M059J (cell line): Measurements from ENCODE around the gene BTRC. TPM values are rescaled to one million over a fixed set of nuclear protein-coding genes. Genes with fewer than 3 reads are reported as not detected.
"Not testable (repeated sequence)": the region's sequence is repeated elsewhere in the genome, so short reads cannot be mapped to it uniquely, and the experiment has no call there.

Experiments used
- DNase-seq: peaks from one replicate; pipeline ENCODE4 v3.0.0-alpha.2; 2012; ENCODE audit warnings: low read depth
- total RNA-seq: library from RNA; depleted of rRNA; stranded (reverse); fragments of >200 nt; shearing (Covaris generic); gene quantifications from 2 replicates; pipeline ENCODE4 v1.2.3, GENCODE V29; 2014; rRNA removed

BTRC gene
- total RNA-seq: 6.4 and 11.4 TPM in 2 replicates

DNA sequence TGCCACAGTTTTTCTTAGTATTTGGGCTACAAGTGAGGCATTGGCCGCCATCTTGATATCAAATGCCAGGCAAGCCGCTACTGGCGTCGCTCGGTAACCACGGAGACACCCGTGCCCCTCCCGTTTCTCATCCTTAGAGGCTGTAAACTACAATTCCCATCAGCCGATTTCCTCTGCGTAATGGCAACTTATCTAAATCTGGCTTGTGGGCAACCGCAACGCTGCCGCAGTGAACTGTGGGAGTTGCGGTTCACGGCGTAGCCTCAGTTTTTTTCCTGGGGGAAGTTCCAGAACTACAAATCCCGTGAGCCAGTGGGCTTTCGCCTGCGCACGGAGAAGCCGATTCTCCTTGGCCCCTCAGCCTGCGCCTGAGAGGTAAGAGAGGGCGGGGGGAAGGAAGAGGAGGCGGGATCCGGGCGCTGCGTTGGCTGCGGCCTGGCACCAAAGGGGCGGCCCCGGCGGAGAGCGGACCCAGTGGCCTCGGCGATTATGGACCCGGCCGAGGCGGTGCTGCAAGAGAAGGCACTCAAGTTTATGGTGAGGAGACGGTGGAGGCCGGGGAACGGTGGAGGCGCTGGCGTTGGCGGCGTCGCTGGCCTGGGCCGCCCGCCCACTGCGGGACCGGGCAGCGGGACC, at the start of gene BTRC:
Gene BTRC (plus strand): TSS at position 474 of the 636 bp plus-strand sequence. CDS start 16 bp downstream, at position 490.
- DNase-seq: peak; percentile 99

DNA sequence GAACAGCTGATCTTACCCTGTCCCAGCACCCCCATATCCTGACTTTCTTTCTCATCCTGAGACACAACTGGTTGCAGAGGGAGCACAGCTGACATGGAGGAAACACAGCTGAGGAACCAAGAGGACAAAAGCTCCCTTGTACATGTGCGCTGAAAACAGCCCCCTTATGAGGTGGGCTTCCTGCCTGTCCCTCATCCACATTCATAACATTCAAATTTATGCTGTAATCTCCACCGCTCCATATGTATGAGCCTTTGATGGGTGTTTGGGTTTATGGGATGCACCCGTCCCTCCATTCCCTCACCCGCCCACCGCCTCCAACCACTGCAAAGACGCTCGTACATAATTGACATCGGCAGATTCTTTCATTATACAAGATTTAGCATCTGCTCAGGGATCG, 49.6 kb upstream of the BTRC start:
- DNase-seq: no peak

DNA sequence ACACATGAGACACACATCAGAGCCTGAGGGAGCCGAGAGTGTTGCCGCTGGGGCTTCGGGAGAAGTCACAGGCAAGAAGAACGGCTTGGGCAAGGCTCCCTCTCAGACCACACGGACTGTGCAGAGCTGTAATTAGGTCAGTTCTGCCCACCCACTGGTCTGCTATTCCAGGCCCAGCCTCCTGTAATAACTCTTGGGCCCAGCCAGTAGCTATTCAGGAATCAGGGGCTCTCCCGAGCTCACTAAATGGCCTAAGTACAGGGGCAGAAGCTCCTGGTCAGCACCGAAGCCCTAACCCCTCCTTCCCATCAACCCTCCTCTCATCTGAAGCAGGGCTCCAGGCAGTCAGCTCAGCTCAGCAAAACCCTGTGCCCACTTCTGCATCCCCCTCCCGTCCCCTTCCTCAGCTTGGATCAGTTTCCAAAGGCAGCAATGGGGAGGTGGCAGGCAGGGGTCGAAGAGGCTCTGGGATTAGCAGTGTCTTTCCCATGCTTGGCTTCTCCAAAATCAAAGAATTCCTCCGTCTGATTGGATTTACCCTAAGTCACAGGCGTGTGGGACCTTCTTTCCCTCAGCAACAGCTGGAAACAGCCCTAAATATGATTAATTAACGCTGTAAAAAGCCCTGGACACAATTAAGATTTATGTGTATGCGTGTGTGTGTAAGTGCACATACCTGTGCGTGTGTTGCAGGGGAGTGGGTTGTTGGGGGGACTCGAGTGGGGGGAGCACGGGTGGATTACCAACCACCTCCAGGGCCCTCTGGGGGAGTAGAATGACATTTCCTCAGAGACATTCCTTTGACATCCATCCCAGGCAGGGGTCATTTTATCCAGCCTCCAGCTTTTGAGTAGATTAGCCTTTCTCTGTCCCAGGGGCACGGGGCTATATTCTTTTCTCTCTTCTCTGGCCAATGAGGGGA, 48.4 kb upstream of the BTRC start:
- no peak for DNase-seq

DNA sequence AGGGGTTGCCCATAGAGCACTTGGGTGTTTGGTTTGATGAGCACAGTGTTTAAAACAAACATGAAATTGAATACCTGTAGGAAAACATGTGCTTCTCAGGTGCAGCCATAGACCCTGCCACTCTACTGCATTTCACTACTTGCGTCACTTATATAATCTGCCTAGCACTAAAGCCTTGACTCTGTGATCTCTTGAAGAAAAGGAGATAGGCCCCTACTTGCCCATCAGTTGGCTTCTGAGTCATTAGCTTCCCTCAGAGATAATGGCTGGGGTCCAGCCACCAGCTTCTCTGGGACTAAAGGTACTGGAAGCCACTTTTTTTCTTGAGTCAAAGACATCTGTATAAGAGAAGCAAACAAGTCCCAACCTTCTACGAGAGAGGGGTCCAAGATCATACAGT, 45.9 kb upstream of the BTRC start:
- DNase-seq: no peak

DNA sequence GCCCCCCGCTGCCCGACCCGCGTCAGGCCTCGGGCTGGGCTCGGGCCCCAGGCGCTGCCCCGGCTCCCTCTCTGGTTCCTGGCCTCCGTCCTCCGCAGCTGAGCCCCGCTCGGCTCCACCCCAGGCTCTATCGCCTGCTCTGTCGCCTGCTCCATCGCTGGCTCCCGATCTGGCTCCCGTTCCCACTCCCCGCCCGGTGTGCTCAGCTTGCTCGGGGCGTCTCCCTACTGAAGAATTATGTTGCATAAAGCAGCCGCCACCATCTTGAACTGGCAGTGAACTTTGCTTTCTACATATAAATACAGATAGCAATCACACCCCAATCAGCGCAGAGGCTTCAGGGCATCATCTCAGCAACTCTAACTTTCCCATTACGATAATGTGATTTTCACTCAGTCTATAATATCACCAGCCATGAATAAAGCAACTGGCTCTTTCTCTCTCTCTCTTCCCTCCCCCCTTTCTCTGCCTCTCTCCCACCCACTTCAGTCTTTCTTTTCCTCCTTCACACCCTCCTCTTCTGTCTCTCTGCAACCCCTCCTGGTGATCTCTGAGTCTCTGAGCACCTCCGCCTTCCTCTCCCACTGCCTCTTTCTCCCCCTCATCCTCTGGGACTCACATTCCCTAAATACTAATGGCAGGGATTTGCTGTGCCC, 43.3 kb upstream of the BTRC start:
- DNase-seq: no peak

DNA sequence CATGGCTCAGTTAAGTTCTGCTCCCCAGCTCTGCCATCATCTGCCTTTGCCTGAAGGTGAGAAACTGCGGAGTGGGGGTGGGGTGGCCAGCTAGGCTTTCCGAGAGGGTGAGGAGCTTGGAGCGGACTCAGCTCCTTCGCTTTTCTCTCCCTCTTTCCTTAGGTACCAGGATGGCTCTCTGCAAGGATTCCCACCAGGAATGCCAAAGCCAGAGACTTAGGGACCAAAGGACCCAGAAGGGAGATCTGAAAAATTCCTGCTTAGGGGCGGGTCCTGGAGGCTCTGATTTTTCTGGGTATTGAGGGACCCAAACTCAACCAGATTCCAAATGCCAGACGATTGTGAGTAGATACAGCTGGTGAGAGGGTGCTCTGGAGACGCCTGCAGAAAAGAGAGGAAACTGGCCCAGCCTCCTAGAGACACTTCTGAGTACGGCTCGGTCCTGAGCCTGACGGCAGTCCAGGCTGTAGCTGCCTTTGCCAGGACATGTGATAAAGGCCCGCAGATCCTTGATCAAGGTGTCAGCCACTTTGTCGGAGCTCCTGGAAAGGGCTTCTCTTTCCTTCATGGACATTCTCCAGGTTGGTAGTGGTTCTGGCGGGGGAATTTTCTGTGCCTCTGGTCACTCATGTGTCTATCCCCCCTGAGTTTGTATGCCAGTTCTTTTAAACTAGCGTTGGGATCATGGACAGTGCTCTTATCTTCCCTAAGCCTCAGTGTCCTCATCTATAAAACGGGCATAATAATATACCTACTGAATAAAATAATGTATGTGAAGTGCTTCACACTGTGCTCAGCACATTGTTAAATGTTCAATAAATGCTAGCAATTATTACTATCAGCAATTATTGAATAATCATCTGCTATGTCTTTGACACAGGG, 42.5 kb upstream of the BTRC start:
- no peak for DNase-seq

DNA sequence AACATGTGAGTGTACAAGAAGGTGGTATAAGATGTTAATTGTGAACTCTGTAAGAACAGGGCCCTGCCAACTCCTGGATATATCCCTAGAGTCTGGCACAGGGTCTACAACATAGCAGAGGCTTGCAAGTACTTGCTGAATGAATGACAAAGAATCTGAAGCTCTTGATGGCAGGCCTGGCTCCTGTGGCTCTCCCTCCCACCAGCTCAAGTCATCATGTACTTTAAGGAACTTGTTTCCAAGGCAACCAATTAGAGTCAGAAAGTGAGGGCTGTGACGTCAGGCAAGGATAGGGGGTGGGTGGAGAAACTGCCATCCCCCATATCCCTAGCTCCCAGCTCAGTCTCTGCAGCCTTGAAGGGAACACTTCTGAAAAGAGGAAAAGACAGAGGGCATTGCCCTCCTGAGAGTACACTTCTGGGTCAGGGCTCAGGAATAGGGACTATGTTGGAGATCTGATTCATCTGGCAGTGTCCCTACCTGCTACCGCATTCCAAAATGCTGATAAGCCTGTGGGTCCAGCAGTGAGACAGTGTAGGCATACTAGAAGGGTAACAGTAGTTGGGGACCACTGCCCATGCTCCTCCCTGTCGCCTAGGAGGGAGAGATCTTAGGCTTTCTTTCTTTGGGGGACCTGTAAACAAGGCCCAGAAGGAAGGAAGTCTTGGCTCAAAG, 34.6 kb upstream of the BTRC start:
- peak; percentile 9 for DNase-seq

DNA sequence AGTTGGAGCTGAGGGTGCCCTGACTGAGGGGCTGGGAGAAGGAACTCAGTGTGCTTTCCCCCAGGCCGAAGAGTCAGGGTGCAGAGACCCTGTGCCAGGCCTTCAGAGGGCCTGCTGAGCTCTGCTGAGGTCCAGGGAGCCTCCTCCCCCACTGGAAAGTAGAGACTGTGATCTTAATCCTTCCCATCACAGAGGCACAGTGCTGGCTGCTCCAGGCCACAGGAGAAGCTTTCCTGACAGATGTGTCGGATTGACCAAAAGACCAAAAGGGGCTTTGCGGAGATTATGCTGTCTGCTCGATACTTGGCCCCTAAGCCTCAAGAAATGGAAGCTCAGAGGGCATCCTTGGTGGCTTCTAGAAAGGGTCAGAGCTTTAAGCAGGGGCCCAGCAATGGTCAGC, 32.9 kb upstream of the BTRC start:
- DNase-seq: no peak

DNA sequence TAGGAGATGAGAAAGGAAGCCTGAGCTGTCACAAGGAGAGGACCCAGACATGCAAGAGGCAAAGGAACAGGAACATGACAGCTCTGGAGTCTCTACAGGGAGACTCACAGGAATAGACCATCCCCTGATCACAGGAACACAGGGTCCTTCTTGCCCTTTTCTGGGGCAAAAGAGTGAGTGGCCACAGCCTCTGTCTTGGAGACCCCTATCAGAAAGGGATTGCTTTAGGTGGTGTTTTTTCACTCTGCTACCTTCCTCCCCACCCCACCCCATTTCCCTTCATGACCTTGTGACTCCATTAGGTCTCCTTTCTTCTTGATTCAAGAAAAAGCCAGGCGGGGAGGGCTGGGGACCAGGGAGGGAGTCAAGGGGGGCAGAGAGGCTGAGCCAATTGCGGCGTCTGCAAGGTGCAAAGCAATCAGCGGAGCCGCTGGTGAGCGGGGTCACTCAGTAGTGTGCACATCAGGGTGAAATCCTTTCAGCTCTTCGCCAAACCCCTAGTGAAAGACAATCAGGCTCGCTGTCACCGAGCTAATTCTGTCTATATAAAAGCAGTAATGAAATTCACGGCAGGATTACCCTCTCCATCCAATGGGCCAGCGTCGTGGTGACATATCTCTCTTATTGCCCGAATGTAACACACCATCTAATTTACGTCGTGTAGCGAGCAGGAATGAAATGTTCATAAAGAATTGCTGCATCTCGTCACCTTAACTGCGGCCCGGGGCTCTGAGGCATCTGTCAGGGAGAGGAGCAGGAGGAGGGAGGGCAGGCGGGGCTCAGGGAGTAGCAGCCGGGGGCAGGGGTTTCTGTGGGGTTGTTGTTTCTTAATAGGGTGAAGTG, 31.5 kb upstream of the BTRC start:
- DNase-seq: no peak

DNA sequence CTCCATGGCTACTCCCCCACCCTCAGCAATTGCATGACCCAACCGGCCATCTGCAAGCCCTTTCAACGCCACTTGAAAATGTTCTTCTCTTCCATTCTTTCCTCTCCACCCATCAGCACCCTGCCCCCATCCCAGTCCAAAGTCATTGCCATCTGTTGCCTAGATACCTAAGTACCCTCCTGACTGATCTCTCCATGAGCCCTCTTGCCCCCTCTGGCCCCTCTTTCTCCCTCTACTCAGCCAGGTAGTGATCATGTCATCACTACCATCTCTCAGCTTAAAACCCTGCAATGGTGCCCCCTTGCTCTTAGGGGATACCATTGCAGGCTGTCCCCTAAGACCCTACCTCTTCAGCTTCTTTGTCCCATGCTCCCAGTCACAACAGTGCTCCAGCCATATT, 30.5 kb upstream of the BTRC start:
- no peak for DNase-seq

DNA sequence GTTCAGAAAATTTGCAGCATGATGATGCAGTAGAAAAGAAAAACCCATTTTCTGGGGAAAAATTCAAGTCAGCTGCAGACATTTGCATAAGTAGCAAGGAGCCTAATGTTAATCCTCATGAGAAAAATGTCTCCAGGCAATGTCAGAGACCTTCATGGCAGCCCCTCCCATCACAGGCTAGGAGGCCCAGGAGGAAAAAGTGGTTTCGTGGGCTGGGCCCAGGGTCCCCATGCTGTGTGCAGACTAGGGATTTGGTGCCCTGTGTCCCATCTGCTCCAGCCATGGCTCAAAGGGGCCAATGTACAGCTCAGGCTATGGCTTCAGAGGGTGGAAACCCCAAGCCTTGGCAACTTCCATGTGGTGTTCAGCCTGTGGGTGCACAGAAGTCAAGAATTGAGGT, 26.5 kb upstream of the BTRC start:
- DNase-seq: not testable (repeated sequence)

DNA sequence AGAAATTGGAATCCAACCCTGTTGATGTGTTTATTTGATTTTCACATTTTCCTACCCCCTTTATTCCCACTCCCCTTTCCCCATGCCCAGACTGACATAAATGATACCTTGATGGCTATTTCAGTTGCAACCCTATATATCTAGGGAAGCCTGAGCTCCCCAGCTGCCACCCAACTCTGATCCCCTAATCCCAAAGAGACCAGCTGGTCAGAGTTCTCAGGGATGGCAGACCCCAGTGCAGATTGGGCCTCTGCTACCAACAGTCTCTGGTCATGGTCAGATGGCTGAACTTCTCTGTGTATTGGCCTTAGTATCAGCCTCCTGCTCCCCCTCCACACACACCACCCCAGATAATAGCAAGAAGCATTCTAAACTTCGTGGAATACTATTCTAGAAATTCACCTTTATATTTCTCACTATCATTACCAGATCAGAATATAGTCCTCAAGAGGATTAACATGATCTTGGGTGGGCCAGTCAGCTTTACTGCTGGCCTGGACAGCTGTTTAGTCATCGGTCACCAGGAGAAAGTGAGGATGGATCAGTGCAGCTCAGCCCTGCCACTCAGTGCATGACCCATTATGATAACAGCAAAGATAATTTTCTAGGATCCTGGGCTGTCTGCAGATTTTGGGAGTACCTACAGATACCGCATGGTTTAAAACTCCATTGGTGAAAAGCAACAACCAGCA, 24.5 kb upstream of the BTRC start:
- no peak for DNase-seq

DNA sequence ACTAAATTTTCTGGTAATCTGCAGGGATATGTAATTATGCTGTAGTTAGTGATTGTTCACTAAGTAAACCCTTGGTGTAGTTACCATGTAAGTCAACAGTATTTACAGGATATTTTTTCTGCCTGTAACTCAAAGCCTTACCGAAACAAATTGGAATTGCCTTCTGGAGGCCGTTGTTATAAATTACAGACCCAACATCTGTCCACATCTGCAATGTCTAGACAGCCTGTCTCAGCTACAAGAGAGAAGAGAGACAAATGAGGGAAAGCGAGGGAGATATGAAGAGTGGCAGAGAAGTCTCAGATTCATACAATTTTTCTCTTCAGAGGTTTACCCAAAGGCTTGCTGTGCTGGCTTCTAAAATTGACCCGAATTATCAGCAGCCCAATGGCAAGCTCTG, 23.7 kb upstream of the BTRC start:
- DNase-seq: no peak

DNA sequence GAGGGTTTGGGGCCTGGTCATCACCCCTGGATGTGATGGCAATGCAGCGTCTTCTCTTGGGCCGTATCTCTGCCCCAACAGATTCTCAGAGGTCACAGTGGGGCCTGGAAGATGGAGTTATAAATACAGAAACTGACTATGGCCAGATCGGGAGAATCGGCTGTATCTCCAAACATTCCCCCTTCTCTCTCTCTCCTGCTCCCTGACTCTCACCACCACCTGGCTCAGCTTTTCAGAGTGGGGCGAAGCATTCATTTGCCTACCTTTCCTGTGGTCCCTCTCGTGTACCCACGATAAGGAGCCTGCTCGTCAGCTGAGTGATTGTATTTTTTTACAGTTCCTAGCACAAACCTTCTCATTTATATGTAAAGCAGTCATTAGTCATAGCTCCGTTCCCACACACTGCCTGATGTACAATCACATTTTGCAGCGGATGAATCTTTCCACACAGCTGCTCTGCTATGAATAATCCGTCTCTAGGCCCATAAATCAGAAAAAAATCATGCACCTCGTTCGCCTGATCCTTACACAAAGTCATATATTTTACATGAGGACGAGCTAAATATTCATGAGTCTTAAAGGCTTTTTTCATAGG, 23.2 kb upstream of the BTRC start:
- peak; percentile 72 for DNase-seq

DNA sequence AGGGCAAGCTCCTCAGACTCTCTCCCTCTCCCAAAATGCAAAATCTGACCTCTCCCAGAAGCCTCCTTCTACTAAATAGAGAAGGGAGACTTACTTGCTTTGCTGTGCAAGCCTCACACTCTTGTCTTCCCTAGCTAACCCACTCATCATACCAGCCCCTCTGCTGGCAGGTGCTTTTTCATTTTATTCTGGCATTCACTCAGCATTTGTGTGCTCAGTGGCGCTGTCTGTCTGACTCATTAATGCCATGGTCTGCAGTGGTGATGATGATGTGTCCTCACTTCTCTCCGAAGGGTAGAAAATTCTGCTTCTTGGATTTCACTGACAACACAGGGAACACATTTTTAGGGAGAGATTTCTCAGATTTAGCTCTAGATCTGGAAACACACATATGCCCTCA, 22.0 kb upstream of the BTRC start:
- DNase-seq: peak; percentile 36

DNA sequence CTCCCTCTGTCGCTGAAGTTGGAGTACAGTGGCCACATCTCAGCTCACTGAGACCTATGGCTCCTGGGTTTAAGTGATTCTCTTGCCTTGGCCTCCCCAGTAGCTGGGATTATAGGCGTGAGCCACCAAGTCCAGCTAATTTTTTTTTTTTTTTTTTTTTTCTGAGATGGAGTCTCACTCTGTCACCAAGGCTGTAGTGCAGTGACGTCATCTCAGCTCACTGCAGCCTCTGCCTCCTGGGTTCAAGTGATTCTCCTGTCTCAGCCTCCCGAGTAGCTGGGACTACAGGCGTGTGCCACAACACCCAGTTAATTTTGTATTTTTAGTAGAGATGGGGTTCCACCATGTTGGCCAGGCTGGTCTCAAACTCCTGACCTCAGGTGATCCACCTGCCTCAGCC, 19.7 kb upstream of the BTRC start:
- DNase-seq: not testable (repeated sequence)

DNA sequence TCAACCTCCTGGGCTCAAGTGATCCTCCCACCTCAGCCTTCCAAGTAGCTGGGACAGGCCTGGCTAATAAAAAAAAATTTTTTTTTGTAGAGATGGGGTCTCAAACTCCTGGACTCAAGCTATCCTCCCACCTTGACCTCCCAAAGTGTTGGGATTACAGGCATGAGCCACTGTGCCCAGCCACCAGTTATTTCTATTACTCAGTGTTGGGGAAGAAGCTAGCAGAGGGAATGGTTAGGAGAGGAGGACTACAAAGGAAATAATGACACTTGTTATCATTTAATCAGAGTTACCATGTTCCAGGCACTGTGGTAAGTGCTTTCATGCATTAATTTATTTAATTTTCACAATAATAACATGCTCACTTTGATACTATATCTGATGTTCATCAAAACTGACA, 17.6 kb upstream of the BTRC start:
- no peak for DNase-seq

DNA sequence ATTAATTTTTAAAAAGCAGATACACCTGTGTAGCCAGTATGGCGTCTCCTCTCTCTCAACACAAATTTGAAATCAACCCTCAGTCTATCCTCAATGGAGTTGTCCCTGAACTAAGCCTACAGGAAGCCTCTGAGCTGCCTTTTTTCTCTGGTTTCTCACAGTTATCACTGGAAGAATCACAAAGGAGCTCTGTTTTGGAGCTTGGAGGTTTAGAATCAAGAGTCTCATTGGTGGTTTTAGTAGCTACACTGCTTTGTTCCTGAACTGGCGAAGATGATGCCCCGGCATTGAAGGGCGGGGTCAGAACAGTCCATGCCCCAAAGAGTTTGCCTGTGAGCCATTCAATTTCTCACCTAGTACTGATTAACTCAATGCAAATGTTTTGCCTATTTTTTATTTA, 16.1 kb upstream of the BTRC start:
- DNase-seq: no peak

DNA sequence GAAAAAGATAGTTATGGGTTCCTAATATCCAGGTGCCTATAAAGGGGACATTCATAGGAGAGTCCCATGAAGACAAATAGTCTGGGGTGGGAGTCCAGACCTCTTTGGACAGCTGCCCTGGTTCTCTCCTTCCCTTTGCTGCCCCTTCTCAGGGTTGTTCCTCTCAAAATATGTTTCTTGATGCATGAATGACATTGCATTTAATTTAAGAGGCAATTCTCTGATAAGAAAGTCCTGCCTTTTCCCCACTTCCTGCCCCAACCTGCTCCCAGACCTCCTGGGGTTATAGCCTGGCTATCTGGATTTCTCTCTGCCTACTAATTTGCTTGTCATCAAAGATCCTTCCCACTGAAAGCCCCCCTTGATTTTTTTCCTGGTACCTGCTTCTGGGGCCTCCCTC, 12.5 kb upstream of the BTRC start:
- no peak for DNase-seq
